ENCODE results near the gene HOXB9. TPM values are rescaled to one million over a fixed set of nuclear protein-coding genes. Genes with fewer than 3 reads are reported as not detected.

Gene HOXB9
- total RNA-seq, 1 experiment from 2014 or later: 0.24 TPM

GRCh38 chr17:48625495-48626244 is 488 bp downstream of the HOXB9 start:
- CTCF ChIA-PET: interaction anchor here (1.0 to 3.5 kb wide), 9 partner anchors 9 to 599 kb away, joined by 3 to 54 read pairs (median 5); partner anchors contain the start of gene HOXB5
- Mint-ChIP-seq H3K27ac (no peak overlapping the region), H3K4me3 (peak overlapping the region; percentile 61), H3K4me1 (peaks cover 13% of the 10 kb centered on the region), H3K27me3 (ENCODE audit: low read depth) (peaks cover 100% of the 10 kb centered on the region; the same call in 1 of the 2 replicates), H3K36me3 (no peaks in the 10 kb centered on the region; the same call in 1 of the 2 replicates), H3K9me3 (no peaks in the 10 kb centered on the region)
- POLR2A ChIA-PET: interaction anchor here (0.7 kb wide), 1 partner anchor 1863 kb away, joined by 3 read pairs; no protein-coding TSS in a partner anchor
- DNase-seq (ENCODE audit: low spot score) (peak; percentile 69), ATAC-seq (peak; percentile 38)
- TF ChIP-seq SMAD3 (CRISPR knock-in tag; IDR thresholded peaks at IDR 0.05; ENCODE audit: borderline replicate concordance): no peak
- TF ChIP-seq, protein P1, sequence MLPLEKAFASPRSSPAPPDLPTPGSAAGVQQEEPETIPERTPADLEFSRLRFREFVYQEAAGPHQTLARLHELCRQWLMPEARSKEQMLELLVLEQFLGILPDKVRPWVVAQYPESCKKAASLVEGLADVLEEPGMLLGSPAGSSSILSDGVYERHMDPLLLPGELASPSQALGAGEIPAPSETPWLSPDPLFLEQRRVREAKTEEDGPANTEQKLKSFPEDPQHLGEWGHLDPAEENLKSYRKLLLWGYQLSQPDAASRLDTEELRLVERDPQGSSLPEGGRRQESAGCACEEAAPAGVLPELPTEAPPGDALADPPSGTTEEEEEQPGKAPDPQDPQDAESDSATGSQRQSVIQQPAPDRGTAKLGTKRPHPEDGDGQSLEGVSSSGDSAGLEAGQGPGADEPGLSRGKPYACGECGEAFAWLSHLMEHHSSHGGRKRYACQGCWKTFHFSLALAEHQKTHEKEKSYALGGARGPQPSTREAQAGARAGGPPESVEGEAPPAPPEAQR (CRISPR knock-in tag; IDR thresholded peaks at IDR 0.05): no peak
- TF ChIP-seq, protein P2, sequence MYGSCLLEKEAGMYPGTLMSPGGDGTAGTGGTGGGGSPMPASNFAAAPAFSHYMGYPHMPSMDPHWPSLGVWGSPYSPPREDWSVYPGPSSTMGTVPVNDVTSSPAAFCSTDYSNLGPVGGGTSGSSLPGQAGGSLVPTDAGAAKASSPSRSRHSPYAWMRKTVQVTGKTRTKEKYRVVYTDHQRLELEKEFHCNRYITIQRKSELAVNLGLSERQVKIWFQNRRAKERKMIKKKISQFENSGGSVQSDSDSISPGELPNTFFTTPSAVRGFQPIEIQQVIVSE (CRISPR knock-in tag; IDR thresholded peaks at IDR 0.05; ENCODE audit: borderline replicate concordance): no peak
- TF ChIP-seq ZNF138 (CRISPR knock-in tag; conservative IDR thresholded peaks at IDR 0.05): no peak
- TF ChIP-seq ZNF396 (CRISPR knock-in tag; IDR thresholded peaks at IDR 0.05; ENCODE audit: borderline replicate concordance): no peak
- TF ChIP-seq CTCF (IDR thresholded peaks at IDR 0.05): no peak
- no peak for TF ChIP-seq ZNF423 (CRISPR knock-in tag; IDR thresholded peaks at IDR 0.05)
- TF ChIP-seq ZNF219 (CRISPR knock-in tag; IDR thresholded peaks at IDR 0.05; ENCODE audit: borderline replicate concordance): no peak
- no peak for TF ChIP-seq PRDM15 (CRISPR knock-in tag; IDR thresholded peaks at IDR 0.05)

- TF ChIP-seq ZNF423 (CRISPR knock-in tag; IDR thresholded peaks at IDR 0.05) (0 out of 2 replicates have a peak, but pooled peaks have one; percentile 16), GTF2I (CRISPR knock-in tag; conservative IDR thresholded peaks at IDR 0.05) (no peak), OVOL2 (CRISPR knock-in tag; IDR thresholded peaks at IDR 0.05; ENCODE audit: borderline replicate concordance) (no peak)
- TF ChIP-seq, protein P2 (CRISPR knock-in tag; IDR thresholded peaks at IDR 0.05; ENCODE audit: borderline replicate concordance): 0 out of 2 replicates have a peak, but pooled peaks have one; percentile 10
- H3K4me1 Mint-ChIP-seq: peaks cover 15% of the 10 kb centered on the region
- no peaks in the 10 kb centered on the region for H3K36me3 Mint-ChIP-seq
- DNase-seq (ENCODE audit: low spot score) (peak; percentile 68), ATAC-seq (peak; percentile 37)
- CTCF ChIA-PET: interaction anchor here (0.6 to 3.5 kb wide), 9 partner anchors 12 to 598 kb away, joined by 3 to 54 read pairs (median 5); partner anchors contain the start of gene HOXB5
- peaks cover 100% of the 10 kb centered on the region; the same call in 1 of the 2 replicates for H3K27me3 Mint-ChIP-seq (ENCODE audit: low read depth)
- H3K4me3 Mint-ChIP-seq: no peak overlapping the region
- H3K9me3 Mint-ChIP-seq: no peaks in the 10 kb centered on the region
- no peak overlapping the region for H3K27ac Mint-ChIP-seq
- POLR2A ChIA-PET: no interaction called here
Measured at GRCh38 chr17:48624544-48625494, 1.3 kb downstream of the HOXB9 start.

Measured in WTC11 (cell line).